Non-pigmented ciliary epithelial cell (primary cell): ENCODE measurements around the gene UMAD1.

Source experiments
- DNase-seq: peaks from one replicate; pipeline ENCODE4 v3.0.0-alpha.2; 2010; ENCODE audit warnings: low read depth

The UMAD1 gene

DNA sequence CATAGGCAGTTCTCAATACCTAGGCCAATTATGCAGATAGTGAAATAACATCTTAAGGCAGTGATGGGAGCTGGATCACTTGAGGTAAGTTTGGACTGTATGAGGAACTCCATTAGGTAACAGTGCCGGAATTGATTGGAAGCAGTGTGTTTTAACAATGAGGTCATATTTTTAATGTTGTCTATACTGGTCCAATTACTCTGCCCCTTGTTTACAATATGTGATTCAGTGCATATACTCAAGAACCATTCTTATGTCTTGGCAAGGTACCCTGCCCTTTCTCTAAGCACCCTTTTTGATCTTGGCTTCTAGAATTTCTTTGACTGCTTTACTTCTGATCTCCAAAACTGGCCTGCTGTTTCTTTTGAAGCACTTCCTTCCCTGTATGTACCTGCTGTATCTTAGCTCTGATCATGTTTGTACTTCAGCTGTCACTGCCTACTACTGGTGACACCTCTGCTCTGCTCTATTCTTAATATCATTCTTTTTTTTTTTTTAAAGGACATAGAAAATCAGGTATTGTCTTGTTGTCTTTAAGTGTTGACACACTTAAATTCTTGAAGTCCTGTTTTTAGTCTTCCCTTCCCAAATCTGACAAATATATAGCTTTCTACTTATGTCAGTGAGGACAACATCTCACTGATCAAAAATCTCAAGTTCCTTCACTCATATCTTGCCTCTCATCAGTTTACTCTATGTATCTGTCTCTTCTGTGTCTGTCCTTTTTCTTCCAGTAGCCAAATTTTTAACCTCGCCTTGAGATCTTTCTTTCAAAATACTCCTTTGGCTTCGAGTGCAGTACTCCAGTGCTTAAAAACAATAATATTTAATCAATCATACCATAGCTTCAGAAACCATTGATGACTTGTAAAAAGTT lies 124.2 kb downstream of the UMAD1 start:
- no peak for DNase-seq

DNA sequence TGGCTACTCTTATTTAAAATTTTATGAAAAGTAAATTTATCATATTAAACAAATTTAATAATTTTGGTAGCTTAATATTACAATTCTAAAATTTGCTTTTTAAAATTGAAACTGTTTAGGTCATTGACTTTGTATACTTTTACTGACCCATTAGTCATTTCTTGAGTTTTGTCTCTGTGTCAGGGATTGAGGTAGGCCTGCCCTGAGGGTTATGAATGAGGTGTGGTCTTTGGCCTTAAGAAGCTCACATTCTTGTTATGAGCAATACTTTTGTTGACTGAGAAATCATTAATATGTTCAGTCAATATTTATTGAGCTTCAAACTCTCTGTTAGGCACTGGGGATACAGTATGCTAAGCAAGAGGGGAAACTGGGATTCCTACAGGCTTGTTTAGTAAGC lies 124.9 kb downstream of the UMAD1 start:
- DNase-seq: no peak

DNA sequence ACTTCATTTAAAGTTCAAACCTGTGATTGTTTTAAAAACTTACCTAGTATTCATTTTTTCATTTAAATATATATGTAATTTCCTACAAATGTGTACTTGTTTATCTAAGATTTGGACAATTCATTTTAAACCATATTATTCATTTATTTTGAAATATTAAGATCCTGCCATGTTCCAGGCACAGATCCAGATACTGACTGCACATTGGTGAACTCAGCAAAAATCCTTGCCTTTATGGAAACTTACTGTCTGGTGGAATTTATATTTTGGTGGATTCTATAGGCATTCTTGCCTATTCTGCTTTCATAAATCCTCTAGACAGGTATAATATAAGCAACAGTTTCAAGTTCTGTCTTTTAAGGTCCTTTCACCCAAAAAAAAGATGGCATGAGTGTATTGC lies 126.1 kb downstream of the UMAD1 start:
- no peak for DNase-seq

DNA sequence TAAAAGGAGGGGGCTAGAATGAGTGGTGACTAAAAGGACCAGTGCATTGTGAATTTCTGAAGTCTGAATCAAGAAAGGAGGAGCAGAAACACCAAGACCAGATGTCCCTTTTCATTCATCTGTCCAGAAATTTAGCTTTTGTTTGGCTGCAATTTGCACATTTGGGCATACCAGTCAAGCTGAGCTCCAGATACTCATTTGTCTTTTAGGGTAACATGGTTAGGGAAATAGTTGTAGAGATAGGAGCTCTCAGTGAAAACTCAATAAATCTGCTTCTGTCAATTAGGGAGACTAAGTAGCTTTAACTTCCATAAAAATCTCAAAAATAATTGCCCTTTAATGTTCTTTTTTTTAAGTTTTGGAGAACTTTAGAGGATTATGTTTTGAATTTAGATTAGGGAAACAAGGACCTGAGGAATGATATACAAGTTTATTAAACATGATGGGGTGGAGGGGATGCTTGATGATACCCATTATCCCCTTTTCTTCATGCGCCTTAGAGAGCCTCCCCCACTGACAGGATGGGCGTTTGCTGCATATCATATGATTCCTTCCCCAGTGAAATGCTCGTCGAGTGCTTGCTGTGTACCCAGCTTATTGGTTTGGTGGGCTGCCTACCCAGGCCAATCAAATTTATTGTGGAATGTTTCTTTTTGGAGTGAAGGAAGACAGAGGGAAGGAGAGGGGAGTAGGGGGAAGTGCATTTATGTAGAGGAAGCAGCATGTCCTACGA lies 128.6 kb downstream of the UMAD1 start:
- DNase-seq: no peak

DNA sequence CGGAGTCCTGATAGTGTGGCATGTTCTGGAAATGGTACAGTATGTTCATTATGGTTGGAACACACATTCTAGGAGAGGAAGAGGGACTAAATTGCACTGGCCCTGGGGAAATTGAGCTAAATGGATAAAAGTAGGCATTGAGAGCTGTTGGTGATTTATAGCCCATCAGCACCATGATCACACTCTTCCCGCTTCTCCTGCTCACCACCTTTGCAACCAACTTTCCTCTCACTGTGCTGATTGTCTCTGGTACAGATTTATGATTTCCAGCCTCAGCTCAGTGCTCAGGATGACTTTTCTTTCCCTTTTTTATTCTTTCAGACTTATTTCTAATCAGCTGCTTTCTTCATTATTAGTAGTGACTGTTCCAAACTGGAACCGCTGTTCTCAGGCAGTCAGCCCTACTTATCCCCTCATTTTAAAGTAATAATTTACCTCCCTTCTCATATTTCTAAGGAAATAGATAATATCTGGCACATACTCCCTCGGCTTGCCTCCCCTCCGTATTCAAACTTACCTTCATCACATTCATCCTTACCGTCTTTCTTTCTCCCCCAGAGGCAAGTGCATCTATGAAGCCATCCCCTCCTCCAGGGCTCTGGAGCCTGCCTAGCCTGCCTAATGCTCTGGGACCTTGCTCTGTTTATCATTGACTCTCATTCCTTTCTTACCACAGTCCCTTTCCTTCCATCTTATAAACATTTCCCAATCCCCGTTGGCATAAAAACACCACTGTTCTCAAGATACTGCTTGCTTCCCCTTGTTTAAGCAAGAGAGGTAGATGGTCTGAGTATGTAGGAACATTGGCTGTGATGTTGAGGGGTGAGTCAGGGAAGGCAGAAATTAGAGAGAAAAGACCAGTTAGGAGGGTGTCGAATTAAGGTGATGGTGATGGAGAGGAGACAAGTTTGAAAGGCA lies 129.4 kb downstream of the UMAD1 start:
- DNase-seq: no peak

DNA sequence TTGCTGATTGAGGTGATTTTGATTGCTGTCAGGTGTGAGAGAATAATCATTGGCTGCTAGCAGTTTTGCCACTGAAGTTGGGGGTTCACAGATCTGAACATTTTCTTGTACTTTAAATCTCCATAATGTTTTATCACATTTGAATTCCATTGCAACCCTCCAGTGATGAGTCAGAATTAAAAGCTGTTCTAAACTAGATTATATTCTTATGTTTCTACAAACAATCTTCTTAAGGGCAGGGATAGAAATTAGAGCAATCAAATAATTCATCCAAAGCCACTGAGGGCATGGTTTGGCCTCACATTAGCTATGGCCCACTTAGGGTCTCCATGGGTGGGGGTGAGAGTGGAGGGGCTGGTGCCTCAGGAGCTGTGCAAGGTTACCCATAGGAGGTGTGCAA lies 130.9 kb downstream of the UMAD1 start:
- DNase-seq: no peak

DNA sequence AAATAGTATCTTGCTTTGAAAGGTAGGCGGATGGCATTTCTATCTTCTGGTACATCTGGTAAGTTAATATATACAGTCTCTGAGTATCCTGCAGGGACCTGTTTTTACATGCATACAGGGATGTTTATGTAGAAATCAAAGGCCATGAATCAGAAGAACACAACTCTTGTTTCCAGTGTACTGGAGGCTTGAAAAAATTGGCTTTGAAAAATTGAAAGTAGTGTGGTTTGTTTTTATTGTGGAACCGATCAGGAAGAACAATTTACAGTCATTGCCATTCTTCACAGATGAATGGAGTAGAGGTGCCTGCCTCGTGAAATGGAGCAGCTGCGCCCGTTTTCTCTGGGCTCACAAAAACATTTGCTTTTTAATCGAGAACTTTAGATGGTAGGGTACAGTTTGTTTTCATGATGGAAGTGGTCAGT lies 131.9 kb downstream of the UMAD1 start:
- DNase-seq: no peak

DNA sequence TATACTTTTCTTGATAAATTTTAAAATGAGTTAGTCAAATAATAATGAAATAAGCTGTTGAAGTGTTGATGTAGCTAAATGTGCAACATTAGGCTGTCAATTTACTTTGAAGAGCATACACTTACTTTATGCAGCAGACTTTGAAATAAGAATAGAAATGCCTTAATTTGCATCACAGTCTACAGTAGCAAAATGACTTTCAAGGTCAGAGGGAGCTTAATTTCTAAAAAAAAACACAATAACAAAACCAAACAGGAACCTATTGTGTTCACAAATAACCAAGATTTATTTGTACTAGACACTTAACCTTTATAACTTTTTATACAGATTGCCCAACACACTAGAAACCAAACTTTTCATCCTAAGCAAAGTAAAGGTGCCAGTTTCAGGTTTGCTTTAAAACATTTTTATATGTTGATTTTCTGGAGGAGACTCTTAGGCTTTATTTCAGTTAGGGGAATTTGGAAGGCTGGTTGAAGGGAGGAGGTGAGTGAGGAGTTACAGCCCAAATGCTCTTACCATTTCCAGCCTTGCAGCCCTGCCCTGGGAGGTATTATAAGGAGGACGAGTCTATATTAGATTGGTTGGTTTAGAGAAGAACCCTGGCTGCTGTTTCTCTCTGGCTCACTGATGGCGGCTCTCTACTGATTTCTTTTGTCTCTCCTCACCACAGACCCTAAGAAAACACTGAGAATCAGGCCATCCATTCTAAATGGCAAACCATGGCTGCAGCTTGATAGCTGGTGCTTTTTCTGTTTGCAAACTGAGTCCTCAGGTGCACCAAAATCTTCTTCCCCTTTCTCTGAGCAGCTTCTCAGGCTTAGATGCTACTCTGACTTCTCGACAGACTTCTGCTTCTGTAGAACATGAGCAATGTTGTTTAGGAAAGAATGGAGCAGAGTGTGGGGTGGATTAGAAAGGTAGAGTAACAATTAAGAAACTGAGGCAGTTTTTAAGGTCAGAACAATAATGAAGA lies 133.1 kb downstream of the UMAD1 start:
- DNase-seq: no peak

DNA sequence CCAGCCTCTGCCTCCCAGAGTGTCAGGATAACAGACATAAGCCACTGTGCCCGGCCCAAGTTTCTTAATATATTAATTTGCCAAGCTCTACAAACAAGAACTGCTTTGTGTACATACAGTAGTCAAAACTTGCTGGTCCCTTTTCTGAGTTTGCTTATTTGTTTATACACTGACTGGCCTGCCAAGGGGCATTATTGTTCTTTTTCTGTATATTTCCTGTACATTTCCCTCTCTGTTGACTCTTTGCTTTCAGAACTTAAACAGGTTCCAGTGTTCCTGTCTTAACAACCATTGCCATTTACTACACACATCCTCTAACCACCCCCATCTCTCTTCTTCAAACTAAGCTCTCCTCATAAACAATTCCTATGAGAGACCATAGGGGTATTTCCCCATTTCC lies 139.3 kb downstream of the UMAD1 start:
- DNase-seq: no peak

DNA sequence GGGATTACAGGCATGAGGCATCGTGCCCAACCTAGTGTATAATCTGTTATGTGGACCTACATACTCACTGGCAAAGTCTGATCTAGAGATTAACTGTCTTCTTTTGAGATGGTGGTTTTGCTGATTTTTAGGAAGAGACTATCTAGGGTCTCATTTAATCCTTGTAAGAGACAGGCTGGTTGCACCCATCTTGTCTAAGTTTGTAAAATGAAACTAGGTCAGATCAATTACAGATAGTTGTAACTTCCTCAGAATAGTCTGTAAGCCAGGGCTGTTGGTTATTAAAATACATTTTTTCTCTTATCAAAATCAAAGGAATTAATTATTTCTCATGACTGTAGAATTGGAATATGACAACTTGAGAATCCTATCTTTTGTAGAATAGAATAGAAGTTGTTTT lies 142.4 kb downstream of the UMAD1 start:
- DNase-seq: no peak

DNA sequence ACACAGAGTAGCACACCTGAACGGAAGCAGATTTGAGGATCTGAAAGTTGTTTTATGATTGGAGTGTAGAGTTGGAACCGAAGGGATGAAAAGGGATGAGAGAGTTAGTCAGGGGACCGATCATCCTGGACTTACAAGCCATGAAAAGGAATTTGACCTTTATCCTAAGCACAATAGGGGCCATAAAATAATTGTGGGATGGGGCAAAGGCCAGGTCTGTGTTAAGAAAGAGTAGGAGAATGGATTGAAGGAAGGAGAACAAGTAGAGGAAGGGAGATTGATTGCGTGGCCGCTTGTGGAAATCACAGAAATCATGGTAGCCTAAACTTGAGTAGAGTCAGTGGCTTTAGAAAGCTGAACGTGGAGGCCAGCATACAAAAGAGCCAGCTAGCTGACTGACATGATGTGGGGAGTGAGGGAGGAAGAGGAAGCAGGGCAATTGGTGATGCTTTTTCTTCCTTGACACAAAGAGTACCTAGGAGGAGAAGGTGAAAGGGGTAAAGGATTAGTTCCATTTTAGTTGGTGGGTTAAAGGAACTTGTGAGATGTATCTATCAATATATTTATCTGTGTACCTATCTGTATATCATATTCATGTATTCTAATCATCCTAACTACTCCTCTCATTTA lies 144.9 kb downstream of the UMAD1 start:
- no peak for DNase-seq

DNA sequence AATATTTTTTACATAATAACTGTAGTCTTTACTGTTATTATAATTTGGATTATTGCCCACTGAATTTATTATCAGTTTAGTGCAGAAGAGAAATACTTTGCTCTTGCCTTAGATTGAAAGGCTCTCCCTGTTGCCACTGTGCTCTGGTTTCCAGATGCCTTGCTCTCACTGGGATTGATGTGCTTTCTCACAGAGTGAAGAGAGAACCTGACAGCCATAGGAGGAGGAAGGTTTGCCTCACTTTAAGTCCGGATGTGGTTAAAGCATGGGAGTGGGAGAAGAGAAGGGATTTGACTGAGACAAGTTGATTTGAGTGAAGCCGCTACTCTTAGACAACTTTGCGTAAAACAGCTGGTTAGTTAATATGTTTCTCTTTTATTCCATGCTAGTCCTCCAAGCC lies 146.0 kb downstream of the UMAD1 start:
- no peak for DNase-seq

DNA sequence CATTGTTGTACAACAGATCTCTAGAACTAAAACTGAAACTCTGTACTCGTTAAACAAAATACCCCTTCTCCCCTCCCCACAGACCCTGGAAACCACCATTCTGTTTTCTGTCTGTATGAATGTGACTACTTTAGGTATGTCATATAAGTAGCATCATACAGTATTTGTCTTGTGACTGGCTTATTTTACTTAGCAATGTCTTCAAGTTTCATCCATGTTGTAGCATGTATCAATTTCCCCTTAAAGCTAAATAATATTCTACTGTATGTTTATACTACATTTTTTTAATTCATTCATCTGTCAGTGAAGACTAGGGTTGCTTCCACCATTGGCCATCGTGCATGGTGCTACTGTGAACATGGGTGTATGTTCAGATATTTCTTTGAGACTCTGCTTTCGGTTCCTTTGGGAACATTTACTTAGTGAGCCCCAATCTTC lies 149.0 kb downstream of the UMAD1 start:
- DNase-seq: no peak

DNA sequence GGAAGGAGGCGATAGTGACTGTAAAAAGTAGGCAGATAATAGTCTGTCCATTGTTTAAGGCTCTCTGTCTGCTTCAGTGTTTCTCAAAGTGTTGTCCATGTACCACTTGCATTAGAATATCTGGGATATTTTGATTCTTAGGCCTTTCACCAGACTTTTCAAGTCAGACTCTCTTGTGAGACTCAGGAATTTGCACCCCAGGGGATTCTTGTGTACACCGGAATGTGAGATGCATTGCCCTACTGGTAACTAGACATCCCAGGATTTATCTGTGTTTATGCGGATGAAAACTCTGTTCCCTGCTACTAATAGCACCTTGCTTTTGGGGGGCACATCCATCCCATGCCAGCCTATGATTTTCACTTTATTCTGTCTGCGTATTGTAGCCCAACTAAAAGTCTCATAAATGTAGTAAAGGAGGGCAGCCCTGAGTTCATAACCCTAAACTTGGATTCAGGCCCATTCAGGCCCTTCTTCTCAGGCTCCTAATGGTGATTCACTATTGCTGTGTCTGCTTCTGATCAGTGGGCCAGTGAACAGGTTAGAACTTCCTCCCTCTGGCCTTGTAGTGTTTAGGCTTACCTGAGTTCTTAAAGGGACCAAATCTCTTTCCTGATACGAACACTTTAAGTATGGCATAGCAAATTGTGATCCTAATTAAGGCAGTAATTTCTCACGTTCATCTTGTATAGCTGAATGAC lies 149.6 kb downstream of the UMAD1 start:
- no peak for DNase-seq

DNA sequence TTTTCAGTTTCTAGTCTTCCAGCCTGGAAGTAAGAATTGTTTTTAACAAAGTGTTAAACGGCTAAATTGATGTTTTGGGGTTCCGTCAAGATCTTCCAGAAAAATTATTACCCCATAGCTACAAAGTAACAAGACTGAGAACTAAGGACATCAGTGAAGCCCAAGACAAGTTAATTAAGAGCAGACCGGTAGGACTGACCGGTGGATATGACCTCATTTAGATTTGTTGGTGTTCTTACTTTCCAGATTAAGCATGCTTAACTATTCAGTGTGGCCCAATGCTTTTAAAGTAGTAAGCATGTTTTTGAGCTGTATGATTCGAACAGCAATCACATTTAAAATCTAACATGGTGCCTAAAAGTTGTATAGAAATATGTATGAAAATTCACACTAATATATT lies 151.0 kb downstream of the UMAD1 start:
- DNase-seq: no peak

DNA sequence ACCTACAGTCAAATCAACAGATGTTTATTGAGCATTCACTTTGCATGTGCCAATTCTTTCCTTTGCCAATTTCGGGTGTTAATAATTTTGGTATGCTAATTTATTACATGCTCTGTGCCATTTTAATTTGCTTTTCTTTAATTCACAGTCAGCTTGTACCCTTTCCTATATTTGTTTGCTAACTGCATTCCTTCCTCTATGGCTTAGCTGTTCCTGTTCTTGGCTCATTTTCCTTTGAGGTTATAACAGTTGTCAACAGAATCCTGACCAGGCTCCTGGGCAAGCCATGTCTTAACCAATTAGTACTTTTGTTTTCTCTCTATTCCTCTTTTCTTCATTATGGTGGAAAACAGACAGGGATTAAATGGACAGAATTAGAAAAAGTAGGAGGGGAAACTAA lies 151.5 kb downstream of the UMAD1 start:
- DNase-seq: no peak

DNA sequence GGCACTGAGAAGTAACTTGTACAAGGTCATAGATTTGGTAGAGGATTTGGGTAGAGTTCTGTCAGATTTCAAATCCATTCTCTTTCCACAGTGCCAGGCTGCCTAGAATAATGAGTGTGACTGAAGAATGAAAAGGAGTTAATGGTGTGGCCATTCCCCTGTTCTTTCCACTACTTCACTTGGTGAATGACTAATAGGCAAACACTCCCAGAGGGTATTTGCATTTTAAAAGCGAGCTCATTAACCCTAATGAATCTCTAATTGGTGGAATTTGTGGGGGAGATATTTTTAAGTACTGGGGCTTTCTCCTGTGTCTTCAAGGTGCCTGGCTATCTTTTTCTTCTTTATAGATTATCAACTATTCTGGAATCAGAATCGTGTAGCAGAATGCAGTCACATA lies 152.7 kb downstream of the UMAD1 start:
- DNase-seq: no peak

DNA sequence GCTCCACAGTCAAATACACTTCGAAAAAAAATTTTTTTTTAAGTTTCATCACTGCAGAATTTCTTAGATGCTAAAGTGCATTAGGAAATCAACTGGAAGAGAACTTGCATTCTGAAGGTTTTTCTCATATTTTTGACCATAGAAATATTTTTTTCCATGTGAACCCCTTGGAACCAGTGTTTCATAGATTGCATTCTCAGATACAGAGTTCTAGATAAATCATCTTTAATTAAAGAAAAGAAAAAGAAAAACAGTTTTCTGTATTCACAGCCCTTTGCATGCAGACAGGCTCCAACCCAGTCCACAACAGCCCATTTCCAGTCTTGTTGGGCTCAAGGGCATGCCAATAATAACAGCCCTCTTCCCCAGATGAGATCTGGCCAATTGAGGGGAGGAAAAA lies 153.4 kb downstream of the UMAD1 start:
- no peak for DNase-seq

DNA sequence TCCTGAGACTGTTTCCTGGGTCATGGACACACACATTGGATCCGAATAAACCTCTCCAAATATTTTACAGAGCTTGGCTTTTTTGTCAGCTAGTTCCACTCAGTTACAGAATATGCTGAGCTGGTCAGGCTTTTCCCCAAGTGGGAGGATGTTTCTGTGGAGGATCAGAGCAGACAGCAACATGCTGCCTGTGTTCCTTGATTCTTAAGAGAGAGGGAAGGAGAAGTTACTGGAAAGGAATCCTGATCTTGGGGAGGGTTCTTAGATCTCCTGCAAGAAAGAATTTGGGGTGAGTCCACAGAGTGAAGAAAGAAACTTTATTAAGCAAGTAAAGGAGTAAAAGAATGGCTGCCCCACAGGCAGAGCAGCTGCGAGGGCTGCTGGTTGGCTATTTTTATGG lies 154.7 kb downstream of the UMAD1 start:
- DNase-seq: no peak

DNA sequence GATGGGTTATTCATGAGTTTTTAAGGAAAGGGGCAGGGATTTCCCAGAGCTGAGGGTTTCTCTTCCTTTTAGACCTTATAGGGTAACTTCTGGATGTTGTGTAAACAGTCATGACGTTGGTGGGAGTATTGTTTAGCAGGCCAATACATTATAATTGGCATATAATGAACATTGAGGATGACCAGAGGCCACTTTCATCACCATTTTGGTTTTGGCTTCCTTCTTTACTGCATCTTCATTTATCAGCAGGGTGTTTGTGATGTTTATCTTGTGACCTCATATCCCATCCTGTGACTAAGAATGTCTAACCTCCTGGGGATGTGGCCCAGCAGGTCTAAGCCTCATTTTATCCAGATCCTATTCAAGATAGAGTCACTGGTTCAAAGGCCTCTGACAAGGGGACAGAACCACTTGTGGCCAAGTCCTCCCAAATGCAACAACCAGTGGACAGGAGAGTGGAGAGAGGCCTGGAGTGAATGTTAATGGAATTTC lies 155.1 kb downstream of the UMAD1 start:
- DNase-seq: peak; percentile 35
